Osteocyte (in vitro differentiated cells): ENCODE data around the gene FER1L5. TPM values are rescaled to one million over a fixed set of nuclear protein-coding genes. Genes with fewer than 3 reads are reported as not detected.

Experiments used
- DNase-seq: peaks from one replicate; pipeline ENCODE4 v3.0.0; 2021; ENCODE audit warnings: mixed read lengths; ENCODE audit not compliant: unreplicated experiment; ENCODE audit errors: extremely low spot score
- H3K27ac Mint-ChIP-seq: one replicate; pipeline ENCODE4 v1.8.0; 2021; ENCODE audit warnings: mild to moderate bottlenecking, mixed read lengths; ENCODE audit not compliant: unreplicated experiment
- H3K27me3 Mint-ChIP-seq: one replicate; pipeline ENCODE4 v1.8.0; 2021; ENCODE audit warnings: mixed read lengths; ENCODE audit not compliant: unreplicated experiment
- H3K36me3 Mint-ChIP-seq: one replicate; pipeline ENCODE4 v1.8.0; 2021; ENCODE audit warnings: mixed read lengths; ENCODE audit not compliant: unreplicated experiment
- H3K4me1 Mint-ChIP-seq: one replicate; pipeline ENCODE4 v1.8.0; 2021; ENCODE audit warnings: mixed read lengths; ENCODE audit not compliant: unreplicated experiment
- H3K4me3 Mint-ChIP-seq: one replicate; pipeline ENCODE4 v1.8.0; 2021; ENCODE audit warnings: mild to moderate bottlenecking, moderate library complexity, mixed read lengths; ENCODE audit not compliant: unreplicated experiment
- H3K9me3 Mint-ChIP-seq: one replicate; pipeline ENCODE4 v1.8.0; 2021; ENCODE audit warnings: mixed read lengths; ENCODE audit not compliant: unreplicated experiment
- CTCF ChIP-seq: fragments of 200-600 bp; sonication (generic); IDR thresholded peaks from 2 replicates; pipeline ENCODE4 v1.5.0; 2021; ENCODE audit warnings: antibody characterized with exemption, mild to moderate bottlenecking, moderate library complexity
- total RNA-seq: library from RNA; stranded (reverse); gene quantifications from 2 replicates; pipeline ENCODE4 v1.2.1, GENCODE V29; 2021

Gene FER1L5
- total RNA-seq, 1 donor from 2014 or later: 0.13 TPM

DNA sequence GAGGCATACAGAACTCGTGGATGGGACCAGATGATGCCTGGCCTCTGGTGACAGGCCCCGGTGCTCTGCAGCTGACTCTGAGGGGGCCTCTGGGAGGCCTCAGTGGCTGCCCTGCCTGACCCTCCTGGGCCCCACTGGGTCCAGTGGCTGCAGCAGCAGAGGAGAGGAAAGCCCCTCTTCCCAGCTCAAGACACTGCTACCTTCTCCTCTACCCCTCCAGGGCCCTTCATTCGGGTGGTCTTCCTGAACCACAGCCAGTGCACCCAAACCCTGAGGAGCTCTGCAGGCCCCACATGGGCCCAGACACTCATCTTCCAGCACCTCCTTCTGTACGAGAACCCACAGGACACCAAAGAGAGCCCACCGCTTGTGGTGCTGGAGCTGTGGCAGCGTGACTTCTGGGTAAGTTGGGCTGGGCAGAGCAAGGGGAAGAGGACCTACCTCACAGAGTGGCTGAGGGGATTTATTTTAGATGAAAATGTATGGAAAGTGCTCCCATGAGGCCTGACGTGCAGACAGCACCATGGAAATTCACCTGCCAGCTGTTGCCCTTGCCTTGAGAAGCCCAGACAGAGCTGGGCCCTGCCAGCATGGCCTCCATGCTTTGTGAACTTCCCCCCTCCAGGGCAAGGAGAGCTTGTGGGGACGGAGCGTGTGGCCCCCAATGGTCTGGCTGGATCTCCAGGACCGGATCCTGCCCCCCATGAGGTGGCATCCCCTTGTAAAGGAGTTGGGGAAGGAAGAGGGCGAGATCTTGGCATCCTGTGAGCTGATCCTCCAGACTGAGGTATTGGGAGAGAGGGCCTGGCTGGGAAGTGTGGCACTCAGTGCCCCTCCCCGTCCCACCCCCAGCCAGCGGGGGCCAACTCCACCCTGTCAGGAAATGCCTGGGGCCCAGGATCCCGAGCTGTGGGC is 51.0 kb downstream of the FER1L5 start:
- H3K9me3 Mint-ChIP-seq: no peaks in the 10 kb centered on the region
- no peak overlapping the region for H3K4me3 Mint-ChIP-seq
- H3K27me3 Mint-ChIP-seq: no peaks in the 10 kb centered on the region
- H3K4me1 Mint-ChIP-seq: no peaks in the 10 kb centered on the region
- TF ChIP-seq CTCF: no peak
- H3K36me3 Mint-ChIP-seq: no peaks in the 10 kb centered on the region
- DNase-seq: no peak
- no peak overlapping the region for H3K27ac Mint-ChIP-seq

GRCh38 chr2:96694279-96694678 is 51.7 kb downstream of the FER1L5 start:
- Mint-ChIP-seq H3K4me3 (no peak overlapping the region), H3K4me1 (no peaks in the 10 kb centered on the region), H3K9me3 (no peaks in the 10 kb centered on the region), H3K36me3 (no peaks in the 10 kb centered on the region), H3K27ac (no peak overlapping the region), H3K27me3 (no peaks in the 10 kb centered on the region)
- DNase-seq: no peak
- TF ChIP-seq CTCF: no peak

DNA sequence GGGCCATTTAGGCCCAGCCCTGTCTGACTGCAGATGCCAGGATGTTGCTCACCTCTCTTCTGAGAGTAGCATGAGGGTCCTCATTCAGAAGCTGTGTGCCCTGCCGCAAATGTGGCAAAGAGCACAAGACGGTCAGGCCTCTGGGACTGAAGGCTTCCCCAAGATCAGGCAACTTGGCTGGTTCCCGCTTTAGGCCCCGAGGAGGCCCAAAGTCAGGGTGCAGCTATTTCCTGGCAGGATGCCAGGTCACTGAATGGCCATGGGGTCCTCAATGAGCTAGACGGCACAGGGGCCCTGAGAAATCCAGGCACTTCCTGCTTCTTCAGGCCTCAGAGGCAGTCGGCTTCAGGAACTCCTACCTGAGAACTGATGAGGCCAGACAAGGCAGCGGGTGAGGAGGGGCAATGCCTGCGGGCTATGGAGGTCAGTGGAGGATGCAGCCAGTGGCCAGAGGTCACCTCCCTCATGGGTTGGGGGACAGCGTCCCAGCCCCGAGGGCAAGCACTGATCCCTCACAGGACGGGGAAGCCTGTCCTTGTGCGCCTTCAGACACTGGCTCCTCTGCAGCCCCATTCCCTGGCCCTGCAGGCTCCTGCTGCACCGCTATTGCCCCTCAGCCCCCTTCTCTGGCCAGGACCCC is 52.4 kb downstream of the FER1L5 start:
- H3K4me3 Mint-ChIP-seq: no peak overlapping the region
- DNase-seq: no peak
- TF ChIP-seq CTCF: no peak
- H3K27me3 Mint-ChIP-seq: no peaks in the 10 kb centered on the region
- no peaks in the 10 kb centered on the region for H3K4me1 Mint-ChIP-seq
- H3K36me3 Mint-ChIP-seq: no peaks in the 10 kb centered on the region
- no peaks in the 10 kb centered on the region for H3K9me3 Mint-ChIP-seq
- no peak overlapping the region for H3K27ac Mint-ChIP-seq

- TF ChIP-seq CTCF: no peak
Measured at GRCh38 chr2:96695602-96696001, 53.0 kb downstream of the FER1L5 start.

GRCh38 chr2:96697476-96697875 is 54.9 kb downstream of the FER1L5 start:
- peaks cover 10% of the 10 kb centered on the region for H3K36me3 Mint-ChIP-seq
- no peak overlapping the region for H3K4me3 Mint-ChIP-seq
- no peaks in the 10 kb centered on the region for H3K4me1 Mint-ChIP-seq
- H3K27ac Mint-ChIP-seq: no peak overlapping the region
- no peak for TF ChIP-seq CTCF
- no peaks in the 10 kb centered on the region for H3K9me3 Mint-ChIP-seq
- H3K27me3 Mint-ChIP-seq: no peaks in the 10 kb centered on the region
- DNase-seq: no peak

More at GRCh38 chr2:96695602-96696001, 53.0 kb downstream of the FER1L5 start:
- H3K4me3 Mint-ChIP-seq: no peak overlapping the region
- H3K27me3 Mint-ChIP-seq: no peaks in the 10 kb centered on the region
- H3K36me3 Mint-ChIP-seq: no peaks in the 10 kb centered on the region
- no peaks in the 10 kb centered on the region for H3K9me3 Mint-ChIP-seq
- DNase-seq: no peak
- H3K4me1 Mint-ChIP-seq: no peaks in the 10 kb centered on the region
- H3K27ac Mint-ChIP-seq: no peak overlapping the region
